GM12891 (cell line): ENCODE data around the gene AP3B1.

Experiments used
- DNase-seq: peaks from one replicate; pipeline ENCODE4 v3.0.0; 2011; ENCODE audit warnings: low spot score; ENCODE audit not compliant: insufficient read length
- FAIRE-seq: peaks from 2 replicates; lab custom pipeline; 2011; peaks lifted over from hg19 to GRCh38; lab: Jason Lieb, UNC
- PAX5 ChIP-seq: IDR thresholded peaks from 2 replicates; pipeline ENCODE4 v1.6.1; 2011; ENCODE audit warnings: low read length, moderate library complexity, mild to moderate bottlenecking; ENCODE audit not compliant: insufficient read depth, severe bottlenecking
- POLR2A ChIP-seq: IDR thresholded peaks from 2 replicates; pipeline ENCODE4 v1.6.1; 2011; ENCODE audit warnings: low read depth, low read length, control low read depth
- POLR2AphosphoS5 ChIP-seq: IDR thresholded peaks from 2 replicates; pipeline ENCODE4 v1.6.1; 2011; ENCODE audit warnings: low read depth, low read length, control low read depth
- POU2F2 ChIP-seq: IDR thresholded peaks from 2 replicates; pipeline ENCODE4 v1.6.1; 2011; ENCODE audit warnings: low read depth, mild to moderate bottlenecking, control low read depth, low read length, moderate library complexity
- SPI1 ChIP-seq: IDR thresholded peaks from 2 replicates; pipeline ENCODE4 v1.6.1; 2011; ENCODE audit warnings: low read depth, low read length, control low read depth
- TAF1 ChIP-seq: IDR thresholded peaks from 2 replicates; pipeline ENCODE4 v1.6.1; 2011; ENCODE audit warnings: low read depth, low read length, control low read depth

AP3B1 gene

GRCh38 chr5:78275998-78276543 lies 18.4 kb downstream of the AP3B1 start:
- FAIRE-seq (no peak), DNase-seq (no peak)
- TF ChIP-seq POLR2AphosphoS5 (no peak), TAF1 (no peak), POU2F2 (no peak)

GRCh38 chr5:78274540-78275197 lies 19.8 kb downstream of the AP3B1 start:
- no peak for DNase-seq
- TF ChIP-seq PAX5 (no peak), POU2F2 (no peak), POLR2AphosphoS5 (no peak)
- no peak for FAIRE-seq

- DNase-seq (no peak), FAIRE-seq (no peak)
- TF ChIP-seq POLR2A = no peak
- no peak for TF ChIP-seq POU2F2
- no peak for TF ChIP-seq TAF1
- TF ChIP-seq PAX5 = no peak
- TF ChIP-seq SPI1 = no peak
- TF ChIP-seq POLR2AphosphoS5 = no peak
Measured at GRCh38 chr5:78273436-78273835, 21.1 kb downstream of the AP3B1 start.

DNA sequence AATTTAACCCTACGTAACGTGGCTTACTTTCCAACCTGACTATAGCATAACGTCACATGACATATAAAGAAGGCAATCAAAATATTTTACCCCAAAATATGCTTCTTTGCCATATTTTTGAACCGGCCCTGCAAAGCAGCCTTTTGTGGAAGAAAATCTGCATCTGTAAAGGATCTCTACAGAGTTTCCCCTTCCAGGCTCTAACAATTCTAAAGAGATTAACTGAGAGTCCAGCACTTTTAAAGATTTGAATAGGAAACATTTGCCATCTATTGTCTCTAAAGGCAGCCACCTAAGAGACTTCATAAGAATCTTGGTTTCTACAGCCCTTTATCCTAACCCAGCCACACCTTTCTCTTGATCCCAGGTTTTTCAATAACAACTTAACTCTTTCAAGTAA lies 22.7 kb downstream of the AP3B1 start:
- DNase-seq (no peak), FAIRE-seq (no peak)
- TF ChIP-seq TAF1 (no peak), POLR2A (no peak), POLR2AphosphoS5 (no peak), SPI1 (no peak), POU2F2 (no peak), PAX5 (no peak)

GRCh38 chr5:78269088-78269703 lies 25.3 kb downstream of the AP3B1 start:
- no peak for TF ChIP-seq POLR2A
- no peak for TF ChIP-seq POLR2AphosphoS5
- no peak for TF ChIP-seq SPI1
- no peak for TF ChIP-seq POU2F2
- no peak for TF ChIP-seq PAX5
- TF ChIP-seq TAF1 = no peak
- FAIRE-seq (peak; percentile 26), DNase-seq (no peak)

DNA sequence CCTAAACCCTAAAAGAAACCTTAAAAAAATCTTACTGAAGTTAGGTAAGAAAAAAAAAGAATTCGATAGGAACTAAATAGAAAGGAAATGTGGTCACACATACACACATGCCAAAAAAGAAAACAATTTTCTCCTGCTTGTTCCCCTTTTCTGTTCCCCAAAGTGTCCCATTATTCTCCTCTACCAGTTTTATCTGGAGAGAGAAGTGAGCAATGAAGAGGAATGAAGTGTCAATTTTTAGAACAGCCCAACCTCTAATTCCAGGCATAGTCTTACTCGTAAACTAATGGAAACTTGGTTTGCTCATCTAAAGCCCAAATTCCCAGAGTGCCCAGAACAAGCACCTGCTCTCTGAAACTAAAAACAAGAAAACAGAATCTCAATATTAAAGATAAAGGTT lies 26.1 kb downstream of the AP3B1 start:
- no peak for TF ChIP-seq POLR2AphosphoS5
- no peak for TF ChIP-seq PAX5
- TF ChIP-seq SPI1 = peak; percentile 43; the same call in 1 of the 2 replicates
- FAIRE-seq (peak; percentile 9), DNase-seq (no peak)

GRCh38 chr5:78265163-78265562 lies 29.3 kb downstream of the AP3B1 start:
- FAIRE-seq (no peak), DNase-seq (no peak)
- TF ChIP-seq PAX5 = no peak
- no peak for TF ChIP-seq TAF1
- TF ChIP-seq SPI1 = no peak
- no peak for TF ChIP-seq POLR2A
- TF ChIP-seq POU2F2 = no peak
- TF ChIP-seq POLR2AphosphoS5 = no peak

- TF ChIP-seq POLR2A (no peak), SPI1 (no peak), TAF1 (no peak), POU2F2 (no peak), POLR2AphosphoS5 (no peak), PAX5 (no peak)
- no peak for DNase-seq
- no peak for FAIRE-seq
Measured at GRCh38 chr5:78264600-78264999, 29.9 kb downstream of the AP3B1 start.

DNA sequence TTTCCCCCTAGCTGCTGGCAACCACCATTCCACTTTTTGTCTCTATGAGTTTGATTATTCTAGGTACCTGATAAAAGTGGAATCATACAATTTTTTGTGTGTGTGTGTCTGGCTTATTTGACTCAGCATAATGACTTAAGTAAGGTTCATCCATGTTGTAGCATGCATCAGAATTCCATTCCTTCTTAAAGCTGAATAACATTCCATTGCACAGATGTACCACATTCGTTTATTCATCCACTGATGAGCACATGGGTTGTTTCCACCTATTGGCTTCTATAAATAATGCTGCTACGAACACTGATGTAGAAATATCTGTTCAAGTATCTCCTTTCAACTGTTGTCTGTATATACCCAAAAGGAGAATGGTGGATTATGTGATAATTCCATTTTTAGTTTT lies 33.7 kb downstream of the AP3B1 start:
- TF ChIP-seq POLR2AphosphoS5 (no peak), SPI1 (no peak), TAF1 (no peak), POU2F2 (no peak), POLR2A (no peak), PAX5 (no peak)
- no peak for DNase-seq
- no peak for FAIRE-seq

- TF ChIP-seq POLR2A (no peak), SPI1 (no peak), PAX5 (no peak), POU2F2 (no peak), POLR2AphosphoS5 (no peak), TAF1 (no peak)
- DNase-seq (no peak), FAIRE-seq (no peak)
Measured at GRCh38 chr5:78253201-78253600, 41.3 kb downstream of the AP3B1 start.
